ENCODE results near the gene NKD1. TPM values are rescaled to one million over a fixed set of nuclear protein-coding genes. Genes with fewer than 3 reads are reported as not detected.

The NKD1 gene
- total RNA-seq, 1 donor from 2014 or later, result under 0.01 TPM

DNA sequence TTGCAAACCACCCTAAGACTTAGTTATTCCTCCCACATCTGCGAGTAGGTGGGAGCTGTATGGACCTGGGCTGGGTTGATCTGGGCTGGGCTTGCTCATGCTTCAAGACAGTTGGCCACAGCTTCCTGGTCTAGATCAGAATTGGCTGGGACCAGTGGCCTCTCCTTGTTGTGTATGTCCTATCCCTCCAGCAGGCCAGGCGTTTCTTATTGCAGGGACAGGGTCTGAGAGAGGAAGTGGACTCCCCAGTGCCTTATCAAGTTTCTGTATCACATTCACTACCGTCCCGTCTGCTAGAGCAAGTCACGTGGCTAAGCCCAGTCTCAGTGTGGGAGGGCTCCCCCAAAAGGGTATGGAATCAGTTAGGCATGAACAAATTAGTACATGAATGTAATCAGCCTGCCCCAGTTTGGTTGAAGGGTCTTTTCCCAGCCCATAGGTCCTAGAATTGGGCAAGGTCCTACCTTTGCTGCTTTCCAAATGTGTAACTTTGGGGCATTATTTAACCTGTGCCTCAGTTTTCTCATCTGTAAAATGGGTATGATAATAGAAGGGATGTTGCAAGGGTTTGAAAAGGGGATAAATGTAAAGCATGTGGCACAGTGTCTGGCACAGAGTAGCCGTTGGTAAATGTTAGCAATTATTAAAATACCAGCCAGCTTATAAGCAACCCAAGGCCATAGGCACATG lies 36.0 kb downstream of the NKD1 start:
- no peaks in the 10 kb centered on the region for H3K27me3 ChIP-seq (ENCODE audit: control insufficient read depth, insufficient read depth, low read length)
- no peak for FAIRE-seq
- no peak overlapping the region for H3K4me3 ChIP-seq (ENCODE audit: low read depth, low read length)
- TF ChIP-seq, protein P1, sequence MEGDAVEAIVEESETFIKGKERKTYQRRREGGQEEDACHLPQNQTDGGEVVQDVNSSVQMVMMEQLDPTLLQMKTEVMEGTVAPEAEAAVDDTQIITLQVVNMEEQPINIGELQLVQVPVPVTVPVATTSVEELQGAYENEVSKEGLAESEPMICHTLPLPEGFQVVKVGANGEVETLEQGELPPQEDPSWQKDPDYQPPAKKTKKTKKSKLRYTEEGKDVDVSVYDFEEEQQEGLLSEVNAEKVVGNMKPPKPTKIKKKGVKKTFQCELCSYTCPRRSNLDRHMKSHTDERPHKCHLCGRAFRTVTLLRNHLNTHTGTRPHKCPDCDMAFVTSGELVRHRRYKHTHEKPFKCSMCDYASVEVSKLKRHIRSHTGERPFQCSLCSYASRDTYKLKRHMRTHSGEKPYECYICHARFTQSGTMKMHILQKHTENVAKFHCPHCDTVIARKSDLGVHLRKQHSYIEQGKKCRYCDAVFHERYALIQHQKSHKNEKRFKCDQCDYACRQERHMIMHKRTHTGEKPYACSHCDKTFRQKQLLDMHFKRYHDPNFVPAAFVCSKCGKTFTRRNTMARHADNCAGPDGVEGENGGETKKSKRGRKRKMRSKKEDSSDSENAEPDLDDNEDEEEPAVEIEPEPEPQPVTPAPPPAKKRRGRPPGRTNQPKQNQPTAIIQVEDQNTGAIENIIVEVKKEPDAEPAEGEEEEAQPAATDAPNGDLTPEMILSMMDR (IDR thresholded peaks at IDR 0.05; ENCODE audit: insufficient read depth, low read length, severe bottlenecking), result no peak
- DNase-seq (ENCODE audit: low read depth), result no peak
- no peaks in the 10 kb centered on the region for H3K36me3 ChIP-seq (ENCODE audit: control insufficient read depth, insufficient read depth, low read length)

DNA sequence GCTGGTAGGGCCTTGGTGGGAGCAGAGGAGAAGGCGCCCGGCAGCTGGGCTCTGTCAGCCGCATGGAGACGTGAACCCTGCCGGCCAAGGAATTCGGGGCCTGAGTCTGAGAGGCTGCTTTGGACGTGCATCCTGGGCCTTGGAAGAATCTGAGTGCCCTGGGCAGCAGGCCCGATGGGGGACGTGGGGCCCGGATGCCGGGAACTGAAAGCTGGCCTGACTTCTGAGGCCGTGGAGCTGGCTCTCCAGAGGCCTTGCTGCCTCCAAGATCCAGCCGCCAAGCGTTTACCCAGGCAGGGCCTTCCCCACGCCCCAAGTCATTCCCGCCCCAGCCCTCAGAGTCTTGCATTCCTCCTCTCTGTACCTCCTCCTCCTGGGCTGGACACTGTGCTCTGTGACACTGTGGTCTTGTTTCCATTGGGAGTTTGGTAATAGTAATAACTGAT lies 37.2 kb downstream of the NKD1 start:
- FAIRE-seq (no peak), DNase-seq (ENCODE audit: low read depth) (no peak)
- no peak overlapping the region for H3K4me3 ChIP-seq (ENCODE audit: low read depth, low read length)
- no peaks in the 10 kb centered on the region for H3K36me3 ChIP-seq (ENCODE audit: control insufficient read depth, insufficient read depth, low read length)
- TF ChIP-seq, protein P1 (IDR thresholded peaks at IDR 0.05; ENCODE audit: insufficient read depth, low read length, severe bottlenecking), result no peak
- no peaks in the 10 kb centered on the region for H3K27me3 ChIP-seq (ENCODE audit: control insufficient read depth, insufficient read depth, low read length)

DNA sequence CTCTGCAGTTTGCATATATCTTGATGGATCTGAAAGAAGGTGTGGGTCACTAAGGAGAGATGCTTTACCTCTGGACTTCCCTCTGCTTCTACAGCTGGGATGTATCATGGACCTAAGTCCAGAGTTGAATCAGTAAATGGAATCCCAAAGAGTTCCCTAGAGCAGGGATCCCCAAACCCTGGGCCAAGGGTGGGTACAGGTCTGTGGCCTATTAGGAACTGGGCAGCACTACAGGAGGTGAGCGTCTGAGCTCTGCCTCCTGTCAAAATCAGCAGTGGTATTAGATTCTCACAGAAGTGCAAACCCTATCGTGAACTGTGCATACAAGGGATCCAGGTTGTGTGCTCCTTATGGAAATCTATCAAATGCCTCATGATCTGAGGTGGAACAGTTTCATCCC lies 39.3 kb downstream of the NKD1 start:
- DNase-seq (ENCODE audit: low read depth) (no peak), FAIRE-seq (no peak)
- Histone ChIP-seq H3K27me3 (ENCODE audit: control insufficient read depth, insufficient read depth, low read length) (no peaks in the 10 kb centered on the region), H3K4me3 (ENCODE audit: low read depth, low read length) (no peak overlapping the region), H3K36me3 (ENCODE audit: control insufficient read depth, insufficient read depth, low read length) (no peaks in the 10 kb centered on the region)
- TF ChIP-seq, protein P1 (IDR thresholded peaks at IDR 0.05; ENCODE audit: insufficient read depth, low read length, severe bottlenecking), result no peak

DNA sequence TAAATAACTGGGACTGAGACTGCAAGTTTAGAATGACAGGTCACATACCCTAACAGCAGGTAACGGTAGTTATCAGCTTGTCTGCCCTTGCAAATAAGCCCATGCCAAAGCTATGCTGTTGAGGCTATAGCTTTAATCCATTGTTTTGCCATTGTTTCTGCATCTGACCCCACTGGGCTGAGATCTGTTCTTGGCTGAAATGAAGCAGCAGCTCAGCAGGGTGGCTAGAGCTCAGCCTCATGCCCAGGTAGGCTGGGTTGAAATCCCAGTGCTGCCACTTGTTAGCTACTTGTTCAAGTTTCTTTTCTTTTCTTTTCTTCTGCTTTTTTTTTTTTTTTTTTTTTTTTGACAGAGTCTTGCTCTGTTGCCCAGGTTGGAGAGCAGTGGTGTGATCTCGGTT lies 40.1 kb downstream of the NKD1 start:
- Histone ChIP-seq H3K27me3 (ENCODE audit: control insufficient read depth, insufficient read depth, low read length) (no peaks in the 10 kb centered on the region), H3K36me3 (ENCODE audit: control insufficient read depth, insufficient read depth, low read length) (no peaks in the 10 kb centered on the region), H3K4me3 (ENCODE audit: low read depth, low read length) (no peak overlapping the region)
- FAIRE-seq, result no peak
- no peak for DNase-seq (ENCODE audit: low read depth)
- TF ChIP-seq, protein P1 (IDR thresholded peaks at IDR 0.05; ENCODE audit: insufficient read depth, low read length, severe bottlenecking), result no peak

DNA sequence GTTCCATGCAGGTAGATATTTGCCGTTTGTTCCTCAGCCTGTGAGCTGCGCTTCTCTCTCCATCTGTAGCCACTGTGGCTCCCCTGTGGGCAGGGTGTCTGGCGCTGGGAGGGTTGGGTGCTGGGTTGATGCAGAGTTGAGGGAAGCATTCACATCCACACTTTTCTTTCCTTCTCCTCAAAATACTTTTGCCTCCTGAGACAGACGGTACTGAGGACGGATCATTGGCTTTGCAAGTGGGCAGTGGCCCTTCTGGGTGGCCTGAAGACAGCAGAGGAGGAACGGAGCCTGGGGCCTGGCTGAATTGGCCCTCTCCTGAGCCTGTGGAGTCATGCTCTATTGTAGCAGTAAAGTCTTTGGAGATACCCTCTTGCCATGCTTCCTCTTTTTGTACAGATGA lies 43.0 kb downstream of the NKD1 start:
- no peaks in the 10 kb centered on the region for H3K27me3 ChIP-seq (ENCODE audit: control insufficient read depth, insufficient read depth, low read length)
- TF ChIP-seq, protein P1 (IDR thresholded peaks at IDR 0.05; ENCODE audit: insufficient read depth, low read length, severe bottlenecking), result no peak
- no peaks in the 10 kb centered on the region for H3K36me3 ChIP-seq (ENCODE audit: control insufficient read depth, insufficient read depth, low read length)
- peak; percentile 50 for FAIRE-seq
- no peak for DNase-seq (ENCODE audit: low read depth)
- H3K4me3 ChIP-seq (ENCODE audit: low read depth, low read length), result no peak overlapping the region

Data from bronchial epithelial cell (primary cell).